ENCODE measurements around the gene MAPK1IP1L. TPM values are rescaled to one million over a fixed set of nuclear protein-coding genes. Genes with fewer than 3 reads are reported as not detected.

MAPK1IP1L gene
- total RNA-seq, 3 donors from 2014 or later (not counting 1 experiment from before 2014, with no cell fraction given): 119 to 140 (median 127) TPM

- WGBS (ENCODE audit: insufficient coverage): 56% methylated on average over 2 of the region's 2 CpGs
- no peaks in the 10 kb centered on the region for H3K36me3 Mint-ChIP-seq
- Histone ChIP-seq H3K9me3 (ENCODE audit: control insufficient read depth, insufficient read depth, low read length) (no peaks in the 10 kb centered on the region), H3K27me3 (ENCODE audit: control insufficient read depth, insufficient read depth, low read length) (no peaks in the 10 kb centered on the region), H3K27ac (ENCODE audit: low read length) (no peak overlapping the region), H3K4me3 (ENCODE audit: low read length) (no peak overlapping the region), H3K36me3 (ENCODE audit: control insufficient read depth, insufficient read depth, low read length) (no peaks in the 10 kb centered on the region), H3K4me1 (ENCODE audit: control insufficient read depth, insufficient read depth, low read length) (peaks cover 9% of the 10 kb centered on the region)
- no peaks in the 10 kb centered on the region for H3K9me3 Mint-ChIP-seq
- no peak for TF ChIP-seq CTCF (IDR thresholded peaks at IDR 0.05)
- intact Hi-C loops (cut with micrococcal nuclease): no loop called here
- DNase-seq (no peak), ATAC-seq (no peak)
- peaks cover 0 to 13% of the 10 kb centered on the region in 2 donors for H3K4me1 Mint-ChIP-seq
- no peak overlapping the region for H3K4me3 Mint-ChIP-seq
- H3K27me3 Mint-ChIP-seq (ENCODE audit: low read depth in 2 of 2): peaks cover 0 to 4% of the 10 kb centered on the region in 2 donors
- H3K27ac Mint-ChIP-seq: no peak overlapping the region
Observed at GRCh38 chr14:55114720-55115119, 63.3 kb downstream of the MAPK1IP1L start.

GRCh38 chr14:55115460-55115859 is 64.0 kb downstream of the MAPK1IP1L start:
- H3K27ac Mint-ChIP-seq: no peak overlapping the region
- 85% methylated on average over 3 of the region's 3 CpGs for WGBS (ENCODE audit: insufficient coverage)
- no peak for TF ChIP-seq CTCF (IDR thresholded peaks at IDR 0.05)
- H3K9me3 Mint-ChIP-seq: no peaks in the 10 kb centered on the region
- H3K36me3 ChIP-seq (ENCODE audit: control insufficient read depth, insufficient read depth, low read length): no peaks in the 10 kb centered on the region
- peaks cover 0 to 4% of the 10 kb centered on the region in 2 donors for H3K27me3 Mint-ChIP-seq (ENCODE audit: low read depth in 2 of 2)
- DNase-seq (no peak), ATAC-seq (no peak)
- H3K27me3 ChIP-seq (ENCODE audit: control insufficient read depth, insufficient read depth, low read length): no peaks in the 10 kb centered on the region
- H3K4me3 ChIP-seq (ENCODE audit: low read length): no peak overlapping the region
- no peaks in the 10 kb centered on the region for H3K9me3 ChIP-seq (ENCODE audit: control insufficient read depth, insufficient read depth, low read length)
- intact Hi-C loops (cut with micrococcal nuclease): no loop called here
- H3K27ac ChIP-seq (ENCODE audit: low read length): no peak overlapping the region
- H3K36me3 Mint-ChIP-seq: no peaks in the 10 kb centered on the region
- peaks cover 5 to 19% of the 10 kb centered on the region in 2 donors for H3K4me1 Mint-ChIP-seq
- no peak overlapping the region for H3K4me3 Mint-ChIP-seq
- peaks cover 13% of the 10 kb centered on the region for H3K4me1 ChIP-seq (ENCODE audit: control insufficient read depth, insufficient read depth, low read length)

- ATAC-seq (no peak), DNase-seq (no peak)
- Histone ChIP-seq H3K27ac (ENCODE audit: low read length) (no peak overlapping the region), H3K4me3 (ENCODE audit: low read length) (no peak overlapping the region), H3K4me1 (ENCODE audit: control insufficient read depth, insufficient read depth, low read length) (peaks cover 15% of the 10 kb centered on the region), H3K36me3 (ENCODE audit: control insufficient read depth, insufficient read depth, low read length) (no peaks in the 10 kb centered on the region), H3K9me3 (ENCODE audit: control insufficient read depth, insufficient read depth, low read length) (no peaks in the 10 kb centered on the region), H3K27me3 (ENCODE audit: control insufficient read depth, insufficient read depth, low read length) (no peaks in the 10 kb centered on the region)
- no peak overlapping the region for H3K4me3 Mint-ChIP-seq
- H3K4me1 Mint-ChIP-seq: peaks cover 8 to 22% of the 10 kb centered on the region in 2 donors
- no peak overlapping the region for H3K27ac Mint-ChIP-seq
- H3K27me3 Mint-ChIP-seq (ENCODE audit: low read depth in 2 of 2): peaks cover 0 to 4% of the 10 kb centered on the region in 2 donors
- TF ChIP-seq CTCF (IDR thresholded peaks at IDR 0.05): no peak
- WGBS (ENCODE audit: insufficient coverage): over 99% methylated on average over 4 of the region's 4 CpGs
- intact Hi-C loops (cut with micrococcal nuclease): no loop called here
- H3K9me3 Mint-ChIP-seq: no peaks in the 10 kb centered on the region
- H3K36me3 Mint-ChIP-seq: no peaks in the 10 kb centered on the region
Observed at GRCh38 chr14:55115861-55116245, 64.4 kb downstream of the MAPK1IP1L start.
